BE2C (cell line): ENCODE measurements around the gene PSMD5.

Experiments used
- DNase-seq: peaks from one replicate; pipeline ENCODE4 v3.0.0-alpha.2; 2020
- H3K27me3 ChIP-seq: fragments of 250-450 bp; sonication (Bioruptor Pico); 2 replicates; pipeline ENCODE4 v1.5.1; 2020; ENCODE audit warnings: mild to moderate bottlenecking
- H3K36me3 ChIP-seq: fragments of 250-450 bp; sonication (Bioruptor Pico); 2 replicates; pipeline ENCODE4 v1.5.1; 2020; ENCODE audit warnings: mild to moderate bottlenecking
- H3K4me1 ChIP-seq: fragments of 250-450 bp; sonication (Bioruptor Pico); 2 replicates; pipeline ENCODE4 v1.5.1; 2020
- H3K4me3 ChIP-seq: 2 replicates; pipeline ENCODE4 v1.5.1; 2011; ENCODE audit warnings: low read depth, low read length
- H3K9me3 ChIP-seq: fragments of 250-450 bp; sonication (Bioruptor Pico); 2 replicates; pipeline ENCODE4 v1.5.1; 2020
- CTCF ChIP-seq: IDR thresholded peaks from 2 replicates; pipeline ENCODE4 v1.5.1; 2012; ENCODE audit warnings: mild to moderate bottlenecking, low read depth, low read length

PSMD5 gene

GRCh38 chr9:120866651-120867050 is 23.9 kb upstream of the PSMD5 start:
- TF ChIP-seq CTCF, result no peak
- H3K4me1 ChIP-seq, result peaks cover 4% of the 10 kb centered on the region
- H3K9me3 ChIP-seq, result no peaks in the 10 kb centered on the region
- no peak for DNase-seq
- peaks cover 23% of the 10 kb centered on the region for H3K36me3 ChIP-seq
- no peaks in the 10 kb centered on the region for H3K27me3 ChIP-seq
- no peak overlapping the region for H3K4me3 ChIP-seq

GRCh38 chr9:120865809-120866208 is 23.1 kb upstream of the PSMD5 start:
- Histone ChIP-seq H3K9me3 (no peaks in the 10 kb centered on the region), H3K27me3 (no peaks in the 10 kb centered on the region), H3K4me3 (no peak overlapping the region), H3K4me1 (peaks cover 4% of the 10 kb centered on the region), H3K36me3 (peaks cover 29% of the 10 kb centered on the region)
- no peak for DNase-seq
- no peak for TF ChIP-seq CTCF

DNA sequence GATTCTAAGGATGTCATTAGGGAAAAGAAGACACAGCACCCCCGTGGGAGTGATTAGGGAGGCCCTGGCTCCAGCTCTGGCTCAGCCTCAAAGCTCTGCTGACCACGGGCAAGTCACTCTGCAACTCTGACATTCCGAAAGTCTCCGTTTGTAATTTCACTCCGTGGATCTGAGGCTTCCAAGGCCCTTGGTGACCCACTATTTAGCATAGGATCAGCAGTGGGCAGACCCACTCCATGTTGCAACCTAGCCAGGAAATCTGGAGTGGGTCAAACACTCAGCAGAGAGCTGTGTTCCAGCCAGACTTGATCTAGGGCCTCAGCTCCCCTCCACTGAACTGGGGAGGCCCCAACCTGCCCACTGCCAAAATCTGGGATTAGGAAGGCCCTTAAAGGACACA is 22.5 kb upstream of the PSMD5 start:
- TF ChIP-seq CTCF, result no peak
- Histone ChIP-seq H3K4me1 (peaks cover 4% of the 10 kb centered on the region), H3K27me3 (no peaks in the 10 kb centered on the region), H3K9me3 (no peaks in the 10 kb centered on the region), H3K4me3 (no peak overlapping the region), H3K36me3 (peaks cover 34% of the 10 kb centered on the region)
- DNase-seq, result no peak

DNA sequence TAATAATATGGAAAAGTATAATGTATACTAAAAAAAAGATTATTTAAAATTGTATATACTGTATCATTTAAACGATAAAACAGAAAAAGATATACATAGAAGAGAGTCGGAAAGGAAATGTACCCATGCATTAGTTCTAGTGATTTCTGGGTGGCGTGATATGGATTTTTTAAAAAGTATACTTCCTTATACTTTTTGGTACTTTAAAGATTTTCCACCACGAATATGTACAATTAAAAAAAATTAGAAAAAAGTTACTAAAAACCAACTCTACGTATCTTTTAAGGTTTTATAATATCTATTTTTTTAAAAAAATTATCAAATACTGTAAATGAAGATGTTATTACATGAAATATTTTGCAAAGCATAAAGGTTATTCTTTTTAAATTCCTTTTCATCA is 22.0 kb upstream of the PSMD5 start:
- DNase-seq, result no peak
- H3K4me3 ChIP-seq, result no peak overlapping the region
- peaks cover 4% of the 10 kb centered on the region for H3K4me1 ChIP-seq
- no peak for TF ChIP-seq CTCF
- H3K36me3 ChIP-seq, result peaks cover 36% of the 10 kb centered on the region
- H3K27me3 ChIP-seq, result no peaks in the 10 kb centered on the region
- no peaks in the 10 kb centered on the region for H3K9me3 ChIP-seq

DNA sequence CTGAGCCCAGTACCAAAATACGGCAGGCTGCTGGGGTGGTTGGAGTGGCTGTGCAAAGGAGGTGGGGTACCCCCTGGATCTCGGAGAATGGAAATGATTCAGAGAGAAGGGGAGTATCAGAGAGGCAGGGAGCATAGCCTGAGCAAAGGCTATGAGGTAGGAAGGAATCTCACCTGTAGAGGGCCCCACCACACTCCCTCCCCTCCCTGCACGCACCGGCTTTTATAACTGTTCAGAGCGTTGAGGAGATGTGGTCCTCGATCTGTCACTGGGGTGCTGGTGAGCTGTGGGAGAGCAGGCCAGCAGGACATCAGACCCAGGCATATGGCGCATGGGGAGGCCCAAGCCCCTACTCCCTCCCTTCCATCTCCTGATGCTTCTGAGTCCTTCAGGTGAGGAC is 21.1 kb upstream of the PSMD5 start:
- Histone ChIP-seq H3K36me3 (peaks cover 37% of the 10 kb centered on the region), H3K4me3 (no peak overlapping the region), H3K9me3 (no peaks in the 10 kb centered on the region), H3K4me1 (peaks cover 4% of the 10 kb centered on the region), H3K27me3 (no peaks in the 10 kb centered on the region)
- no peak for TF ChIP-seq CTCF
- DNase-seq, result no peak

GRCh38 chr9:120862452-120862851 is 19.7 kb upstream of the PSMD5 start:
- H3K36me3 ChIP-seq, result peaks cover 45% of the 10 kb centered on the region
- no peaks in the 10 kb centered on the region for H3K4me1 ChIP-seq
- H3K4me3 ChIP-seq, result no peak overlapping the region
- DNase-seq, result no peak
- no peak for TF ChIP-seq CTCF
- H3K9me3 ChIP-seq, result no peaks in the 10 kb centered on the region
- no peaks in the 10 kb centered on the region for H3K27me3 ChIP-seq
